Measurements from ENCODE around the gene AIMP1. TPM values are rescaled to one million over a fixed set of nuclear protein-coding genes. Genes with fewer than 3 reads are reported as not detected.

Gene AIMP1
- total RNA-seq, 2 donors from 2014 or later = 46.0 to 58.9 TPM

DNA sequence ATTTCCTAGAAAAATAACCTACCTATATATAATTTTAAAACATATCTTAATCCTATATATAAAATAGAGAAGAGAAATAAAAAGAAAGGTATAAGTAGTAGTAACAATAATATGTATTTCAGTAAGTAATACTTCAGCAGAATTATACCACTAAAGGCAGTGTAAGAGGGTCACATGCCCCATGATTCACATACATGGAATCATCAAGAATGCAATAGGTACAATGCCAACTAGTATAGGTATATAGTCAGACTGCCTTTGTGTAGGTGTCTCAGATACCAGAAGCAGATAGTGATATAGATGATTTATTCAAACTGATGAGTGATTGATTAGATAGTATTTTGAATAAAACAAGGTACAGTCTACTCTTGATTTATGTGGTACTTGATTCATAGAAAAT lies 9.4 kb downstream of the AIMP1 start:
- Histone ChIP-seq H3K27me3 (ENCODE audit: control insufficient read depth, insufficient read depth, low read length, poor library complexity, severe bottlenecking) (no peaks in the 10 kb centered on the region), H3K36me3 (ENCODE audit: control insufficient read depth, insufficient read depth, low read length) (peaks cover 39% of the 10 kb centered on the region), H3K27ac (ENCODE audit: low read depth, low read length) (no peak overlapping the region), H3K4me1 (ENCODE audit: control insufficient read depth, insufficient read depth, low read length) (peaks cover 2% of the 10 kb centered on the region), H3K4me3 (ENCODE audit: low read length) (no peak overlapping the region), H3K9me3 (ENCODE audit: control insufficient read depth, low read length) (no peaks in the 10 kb centered on the region), H3K9ac (ENCODE audit: extremely low read depth, low read length, poor library complexity, severe bottlenecking) (no peak overlapping the region)
- DNase-seq = no peak
- Mint-ChIP-seq H3K4me1 (peaks cover 17% of the 10 kb centered on the region), H3K27ac (no peak overlapping the region), H3K27me3 (ENCODE audit: insufficient read depth) (no peaks in the 10 kb centered on the region), H3K4me3 (no peak overlapping the region), H3K9me3 (peaks cover 8% of the 10 kb centered on the region), H3K36me3 (ENCODE audit: low read depth) (peaks cover 34% of the 10 kb centered on the region)
- TF ChIP-seq, protein P1, sequence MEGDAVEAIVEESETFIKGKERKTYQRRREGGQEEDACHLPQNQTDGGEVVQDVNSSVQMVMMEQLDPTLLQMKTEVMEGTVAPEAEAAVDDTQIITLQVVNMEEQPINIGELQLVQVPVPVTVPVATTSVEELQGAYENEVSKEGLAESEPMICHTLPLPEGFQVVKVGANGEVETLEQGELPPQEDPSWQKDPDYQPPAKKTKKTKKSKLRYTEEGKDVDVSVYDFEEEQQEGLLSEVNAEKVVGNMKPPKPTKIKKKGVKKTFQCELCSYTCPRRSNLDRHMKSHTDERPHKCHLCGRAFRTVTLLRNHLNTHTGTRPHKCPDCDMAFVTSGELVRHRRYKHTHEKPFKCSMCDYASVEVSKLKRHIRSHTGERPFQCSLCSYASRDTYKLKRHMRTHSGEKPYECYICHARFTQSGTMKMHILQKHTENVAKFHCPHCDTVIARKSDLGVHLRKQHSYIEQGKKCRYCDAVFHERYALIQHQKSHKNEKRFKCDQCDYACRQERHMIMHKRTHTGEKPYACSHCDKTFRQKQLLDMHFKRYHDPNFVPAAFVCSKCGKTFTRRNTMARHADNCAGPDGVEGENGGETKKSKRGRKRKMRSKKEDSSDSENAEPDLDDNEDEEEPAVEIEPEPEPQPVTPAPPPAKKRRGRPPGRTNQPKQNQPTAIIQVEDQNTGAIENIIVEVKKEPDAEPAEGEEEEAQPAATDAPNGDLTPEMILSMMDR (conservative IDR thresholded peaks at IDR 0.05) = no peak

DNA sequence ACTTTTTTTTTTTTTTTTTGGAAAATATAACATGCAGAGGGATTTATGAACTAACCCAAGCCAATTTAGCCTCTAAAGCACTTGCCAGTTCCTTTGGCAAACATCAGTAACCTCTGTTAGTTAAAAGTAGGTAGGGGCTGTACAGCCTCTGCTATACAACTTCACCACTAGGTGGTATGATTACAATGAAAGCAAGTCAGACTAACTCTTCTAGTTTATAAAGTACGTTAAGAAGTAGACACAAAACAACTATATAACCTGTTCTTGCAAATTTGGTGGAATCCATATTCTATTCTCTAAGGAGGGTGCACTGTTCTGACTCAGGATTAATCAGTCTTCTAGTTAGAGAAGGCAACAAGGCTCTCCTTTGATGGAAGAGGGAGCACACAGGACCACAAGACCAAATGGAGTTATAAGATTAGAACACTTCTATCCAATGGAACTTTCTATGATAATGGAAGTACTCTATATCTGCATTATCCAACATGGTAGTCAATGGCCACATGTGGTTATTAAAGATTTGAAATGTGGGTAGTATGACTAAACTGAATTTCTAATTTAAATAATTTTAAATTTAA lies 12.8 kb downstream of the AIMP1 start:
- H3K9me3 Mint-ChIP-seq = no peaks in the 10 kb centered on the region

DNA sequence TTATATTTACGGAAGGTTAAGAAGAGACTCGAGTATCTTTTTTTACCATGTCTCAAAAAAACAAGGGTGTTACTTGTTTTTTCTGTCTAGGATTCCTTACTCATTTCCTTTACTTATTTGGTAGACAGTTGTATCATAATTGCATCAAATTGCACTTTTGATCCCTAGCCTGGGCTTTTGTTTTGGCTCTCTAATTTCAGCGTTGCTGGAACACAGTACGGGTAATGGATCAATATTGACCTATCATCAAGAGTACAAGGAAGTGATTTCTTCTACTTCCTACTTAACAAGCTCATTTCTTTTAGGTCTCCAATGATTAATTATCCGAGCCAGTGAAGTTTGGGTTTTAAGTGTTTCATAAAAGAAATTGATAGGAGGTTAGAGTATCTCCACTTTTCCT lies 16.8 kb downstream of the AIMP1 start:
- Mint-ChIP-seq H3K27me3 (ENCODE audit: insufficient read depth) (no peaks in the 10 kb centered on the region), H3K27ac (no peak overlapping the region), H3K4me1 (no peaks in the 10 kb centered on the region), H3K4me3 (no peak overlapping the region), H3K36me3 (ENCODE audit: low read depth) (peaks cover 62% of the 10 kb centered on the region), H3K9me3 (peaks cover 10% of the 10 kb centered on the region)
- H3K36me3 ChIP-seq (ENCODE audit: control insufficient read depth, insufficient read depth, low read length) = peaks cover 81% of the 10 kb centered on the region
- H3K27me3 ChIP-seq (ENCODE audit: control insufficient read depth, insufficient read depth, low read length, poor library complexity, severe bottlenecking) = no peaks in the 10 kb centered on the region
- H3K27ac ChIP-seq (ENCODE audit: low read depth, low read length) = no peak overlapping the region
- WGBS, 2 experiments (ENCODE audit: insufficient coverage in 1 of 2, insufficient read length in 1 of 2) = 87 to 90% methylated on average over 2 to 5 of the region's 5 CpGs
- TF ChIP-seq, protein P1 (conservative IDR thresholded peaks at IDR 0.05) = no peak
- H3K9ac ChIP-seq (ENCODE audit: extremely low read depth, low read length, poor library complexity, severe bottlenecking) = no peak overlapping the region
- no peaks in the 10 kb centered on the region for H3K4me1 ChIP-seq (ENCODE audit: control insufficient read depth, insufficient read depth, low read length)
- no peak for DNase-seq
- no peak overlapping the region for H3K4me3 ChIP-seq (ENCODE audit: low read length)
- H3K9me3 ChIP-seq (ENCODE audit: control insufficient read depth, low read length) = peaks cover 7% of the 10 kb centered on the region

More for the DNA sequence above, 12.8 kb downstream of the AIMP1 start:
- Histone ChIP-seq H3K9ac (ENCODE audit: extremely low read depth, low read length, poor library complexity, severe bottlenecking) (no peak overlapping the region), H3K9me3 (ENCODE audit: control insufficient read depth, low read length) (no peaks in the 10 kb centered on the region), H3K27ac (ENCODE audit: low read depth, low read length) (no peak overlapping the region), H3K27me3 (ENCODE audit: control insufficient read depth, insufficient read depth, low read length, poor library complexity, severe bottlenecking) (no peaks in the 10 kb centered on the region), H3K4me3 (ENCODE audit: low read length) (no peak overlapping the region), H3K4me1 (ENCODE audit: control insufficient read depth, insufficient read depth, low read length) (peaks cover 2% of the 10 kb centered on the region), H3K36me3 (ENCODE audit: control insufficient read depth, insufficient read depth, low read length) (peaks cover 65% of the 10 kb centered on the region)
- Mint-ChIP-seq H3K27me3 (ENCODE audit: insufficient read depth) (no peaks in the 10 kb centered on the region), H3K36me3 (ENCODE audit: low read depth) (peaks cover 46% of the 10 kb centered on the region), H3K27ac (no peak overlapping the region), H3K4me3 (no peak overlapping the region), H3K4me1 (peaks cover 7% of the 10 kb centered on the region)
- no peak for DNase-seq
- 82% methylated on average over 1 of the region's 1 CpG; no CpG with 5 or more reads in 1 of the 2 experiments for WGBS, 2 experiments (ENCODE audit: insufficient coverage in 1 of 2, insufficient read length in 1 of 2)
- TF ChIP-seq, protein P1 (conservative IDR thresholded peaks at IDR 0.05) = peak; percentile 86

Measured in endodermal cell (in vitro differentiated cells).